ENCODE measurements around the gene EOLA1.
"Not testable (repeated sequence)": the region's sequence is repeated elsewhere in the genome, so short reads cannot be mapped to it uniquely, and the experiment has no call there.

EOLA1 gene

GRCh38 chrX:149515954-149516602, 24.7 kb upstream of the EOLA1 start:
- TF ChIP-seq, protein P1, sequence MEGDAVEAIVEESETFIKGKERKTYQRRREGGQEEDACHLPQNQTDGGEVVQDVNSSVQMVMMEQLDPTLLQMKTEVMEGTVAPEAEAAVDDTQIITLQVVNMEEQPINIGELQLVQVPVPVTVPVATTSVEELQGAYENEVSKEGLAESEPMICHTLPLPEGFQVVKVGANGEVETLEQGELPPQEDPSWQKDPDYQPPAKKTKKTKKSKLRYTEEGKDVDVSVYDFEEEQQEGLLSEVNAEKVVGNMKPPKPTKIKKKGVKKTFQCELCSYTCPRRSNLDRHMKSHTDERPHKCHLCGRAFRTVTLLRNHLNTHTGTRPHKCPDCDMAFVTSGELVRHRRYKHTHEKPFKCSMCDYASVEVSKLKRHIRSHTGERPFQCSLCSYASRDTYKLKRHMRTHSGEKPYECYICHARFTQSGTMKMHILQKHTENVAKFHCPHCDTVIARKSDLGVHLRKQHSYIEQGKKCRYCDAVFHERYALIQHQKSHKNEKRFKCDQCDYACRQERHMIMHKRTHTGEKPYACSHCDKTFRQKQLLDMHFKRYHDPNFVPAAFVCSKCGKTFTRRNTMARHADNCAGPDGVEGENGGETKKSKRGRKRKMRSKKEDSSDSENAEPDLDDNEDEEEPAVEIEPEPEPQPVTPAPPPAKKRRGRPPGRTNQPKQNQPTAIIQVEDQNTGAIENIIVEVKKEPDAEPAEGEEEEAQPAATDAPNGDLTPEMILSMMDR (IDR thresholded peaks at IDR 0.05; ENCODE audit: control insufficient read depth, extremely low read depth, insufficient read depth): no peak
- no peak overlapping the region for H3K4me3 ChIP-seq (ENCODE audit: low read depth, low read length)
- DNase-seq (ENCODE audit: low read depth): no peak

- H3K4me3 ChIP-seq (ENCODE audit: low read depth, low read length): no peak overlapping the region
- TF ChIP-seq, protein P1 (IDR thresholded peaks at IDR 0.05; ENCODE audit: control insufficient read depth, extremely low read depth, insufficient read depth): no peak
- DNase-seq (ENCODE audit: low read depth): no peak
Measured at GRCh38 chrX:149516604-149517003, 24.2 kb upstream of the EOLA1 start.

DNA sequence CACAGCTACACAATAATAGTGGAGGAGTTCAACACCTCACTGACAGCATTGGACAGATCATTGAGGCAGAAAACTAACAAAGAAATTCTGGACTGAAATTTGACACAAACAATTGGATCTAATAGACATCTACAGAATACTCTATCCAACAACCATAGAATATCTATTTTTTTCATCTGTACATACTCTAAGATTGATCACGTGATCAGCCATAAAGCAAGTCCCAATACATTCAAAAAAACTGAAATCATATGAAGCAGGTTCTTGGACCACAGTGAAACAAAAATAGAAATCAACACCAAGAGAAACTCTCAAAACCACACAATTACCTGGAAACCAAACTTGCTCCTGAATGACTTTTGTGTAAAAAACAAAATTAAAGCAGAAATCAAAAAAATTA, 23.5 kb upstream of the EOLA1 start:
- TF ChIP-seq, protein P1 (IDR thresholded peaks at IDR 0.05; ENCODE audit: control insufficient read depth, extremely low read depth, insufficient read depth): no peak
- H3K4me3 ChIP-seq (ENCODE audit: low read depth, low read length): no peak overlapping the region
- no peak for DNase-seq (ENCODE audit: low read depth)

GRCh38 chrX:149518236-149518635, 22.6 kb upstream of the EOLA1 start:
- TF ChIP-seq, protein P1 (IDR thresholded peaks at IDR 0.05; ENCODE audit: control insufficient read depth, extremely low read depth, insufficient read depth): no peak
- no peak for DNase-seq (ENCODE audit: low read depth)
- H3K4me3 ChIP-seq (ENCODE audit: low read depth, low read length): no peak overlapping the region

GRCh38 chrX:149520636-149521277, 20.1 kb upstream of the EOLA1 start:
- not testable (repeated sequence) for DNase-seq (ENCODE audit: low read depth)

DNA sequence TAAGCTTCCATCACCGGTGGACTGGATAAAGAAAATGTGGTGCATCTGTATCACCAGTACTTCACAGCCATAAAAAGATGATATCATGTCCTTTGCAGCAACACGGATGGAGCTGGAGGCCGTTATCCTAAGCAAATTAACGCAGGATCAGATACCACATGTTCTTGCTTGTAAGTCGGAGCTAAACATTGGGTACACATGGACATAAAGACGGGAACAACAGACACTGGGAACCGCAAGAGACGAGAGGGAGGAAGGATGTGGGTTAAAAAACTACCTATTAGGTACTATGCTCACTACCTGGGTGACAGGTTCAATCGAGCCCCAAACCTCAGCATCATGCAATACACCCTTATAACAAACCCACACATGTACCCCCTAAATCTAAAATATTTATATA, 19.4 kb upstream of the EOLA1 start:
- TF ChIP-seq, protein P1 (IDR thresholded peaks at IDR 0.05; ENCODE audit: control insufficient read depth, extremely low read depth, insufficient read depth): no peak
- no peak for DNase-seq (ENCODE audit: low read depth)

More at GRCh38 chrX:149520636-149521277, 20.1 kb upstream of the EOLA1 start:
- not testable (repeated sequence) for H3K4me3 ChIP-seq (ENCODE audit: low read depth, low read length)

DNA sequence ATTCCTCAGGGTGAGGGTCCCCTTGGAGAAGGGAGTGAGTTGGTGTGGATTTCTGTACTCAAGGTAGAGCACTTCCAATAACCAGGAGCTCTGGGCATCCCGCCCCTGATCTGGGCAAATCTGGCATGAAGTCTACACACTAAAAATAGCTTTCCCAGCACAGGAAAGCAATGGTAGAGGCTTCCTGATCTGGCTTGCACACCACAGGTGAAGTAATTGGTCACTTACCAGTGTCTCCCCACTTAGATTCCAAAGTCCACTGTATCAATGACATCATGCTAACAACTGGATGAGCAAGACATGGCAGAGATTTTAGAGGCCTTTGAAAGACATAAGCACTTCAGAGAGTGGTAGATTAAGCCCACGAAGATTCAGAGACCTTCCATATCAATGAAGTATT, 17.9 kb upstream of the EOLA1 start:
- DNase-seq (ENCODE audit: low read depth): no peak
- TF ChIP-seq, protein P1 (IDR thresholded peaks at IDR 0.05; ENCODE audit: control insufficient read depth, extremely low read depth, insufficient read depth): no peak
- no peak overlapping the region for H3K4me3 ChIP-seq (ENCODE audit: low read depth, low read length)

More for the DNA sequence above, 19.4 kb upstream of the EOLA1 start:
- H3K4me3 ChIP-seq (ENCODE audit: low read depth, low read length): no peak overlapping the region

- DNase-seq (ENCODE audit: low read depth); H3K4me3 ChIP-seq (ENCODE audit: low read depth, low read length): not testable (repeated sequence)
Measured at GRCh38 chrX:149525389-149525788, 15.4 kb upstream of the EOLA1 start.

DNA sequence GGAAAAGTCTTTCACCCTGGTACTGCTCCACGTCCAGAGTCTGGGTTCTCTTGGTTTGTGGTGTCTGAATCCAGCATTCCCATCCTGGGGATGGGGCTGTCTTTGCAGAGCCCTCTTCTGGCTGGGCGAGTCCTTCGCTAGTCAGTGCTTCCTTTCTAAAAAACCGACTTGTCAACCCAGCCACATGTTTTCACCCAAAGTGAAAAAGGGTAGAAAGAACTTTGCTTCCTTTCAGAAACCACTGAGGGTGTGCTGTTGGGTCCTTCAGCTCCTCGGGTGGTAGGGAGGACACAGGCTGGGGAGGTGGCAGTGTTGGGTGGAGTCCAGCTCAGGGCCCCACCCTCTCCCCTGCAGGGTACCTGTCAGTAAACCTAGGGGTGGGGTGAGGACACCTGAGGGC, 14.9 kb upstream of the EOLA1 start:
- not testable (repeated sequence) for DNase-seq (ENCODE audit: low read depth); H3K4me3 ChIP-seq (ENCODE audit: low read depth, low read length)

- not testable (repeated sequence) for DNase-seq (ENCODE audit: low read depth); H3K4me3 ChIP-seq (ENCODE audit: low read depth, low read length)
Measured at GRCh38 chrX:149526318-149527033, 14.3 kb upstream of the EOLA1 start.
